IPS-15b (cell line): ENCODE measurements around the gene GPI.

Source experiments
- H3K27me3 ChIP-seq: one replicate; pipeline ENCODE4 v1.6.1; 2013; ENCODE audit warnings: low read length; ENCODE audit not compliant: control insufficient read depth, insufficient read depth
- H3K36me3 ChIP-seq: one replicate; pipeline ENCODE4 v1.6.1; 2013; ENCODE audit warnings: low read length; ENCODE audit not compliant: control insufficient read depth, insufficient read depth
- H3K4me1 ChIP-seq: one replicate; pipeline ENCODE4 v1.6.1; 2013; ENCODE audit warnings: mild to moderate bottlenecking, low read length; ENCODE audit not compliant: control insufficient read depth, insufficient read depth
- H3K4me3 ChIP-seq: one replicate; pipeline ENCODE4 v1.5.1; 2013; ENCODE audit warnings: low read depth, low read length
- H3K9ac ChIP-seq: one replicate; pipeline ENCODE4 v1.6.1; 2013; ENCODE audit warnings: low read depth, mild to moderate bottlenecking, low read length
- H3K9me3 ChIP-seq: one replicate; pipeline ENCODE4 v1.6.1; 2013; ENCODE audit warnings: mild to moderate bottlenecking, low read length; ENCODE audit not compliant: control insufficient read depth, insufficient read depth

The GPI gene

GRCh38 chr19:34364830-34365462 lies at the start of gene GPI:
Gene GPI (plus strand): TSS chr19:34365196. CDS start chr19:34365267, 71 bp downstream.
- H3K36me3 ChIP-seq: peaks cover 13% of the 10 kb centered on the region

GRCh38 chr19:34316247-34316646 lies 48.7 kb upstream of the GPI start:
- no peaks in the 10 kb centered on the region for H3K4me1 ChIP-seq
- H3K4me3 ChIP-seq: no peak overlapping the region
- peaks cover 3% of the 10 kb centered on the region for H3K36me3 ChIP-seq

More at GRCh38 chr19:34364830-34365462, at the start of gene GPI:
- Histone ChIP-seq H3K9me3 (no peaks in the 10 kb centered on the region), H3K4me3 (peak within 1 kb of the TSS; percentile 83), H3K27me3 (no peaks in the 10 kb centered on the region), H3K4me1 (peaks cover 5% of the 10 kb centered on the region), H3K9ac (peak within 1 kb of the TSS; percentile 92)

GRCh38 chr19:34316741-34317301 lies 48.2 kb upstream of the GPI start:
- Histone ChIP-seq H3K4me3 (no peak overlapping the region), H3K27me3 (no peaks in the 10 kb centered on the region), H3K36me3 (peaks cover 3% of the 10 kb centered on the region), H3K9me3 (no peaks in the 10 kb centered on the region), H3K9ac (no peak overlapping the region), H3K4me1 (no peaks in the 10 kb centered on the region)

More at GRCh38 chr19:34316247-34316646, 48.7 kb upstream of the GPI start:
- Histone ChIP-seq H3K9ac (no peak overlapping the region), H3K27me3 (no peaks in the 10 kb centered on the region), H3K9me3 (no peaks in the 10 kb centered on the region)

- Histone ChIP-seq H3K4me3 (no peak overlapping the region), H3K4me1 (no peaks in the 10 kb centered on the region), H3K9me3 (no peaks in the 10 kb centered on the region), H3K36me3 (peaks cover 3% of the 10 kb centered on the region), H3K27me3 (no peaks in the 10 kb centered on the region), H3K9ac (no peak overlapping the region)
These were observed 47.6 kb upstream of the GPI start for GRCh38 chr19:34317311-34317927.

- Histone ChIP-seq H3K9ac (no peak overlapping the region), H3K36me3 (peaks cover 7% of the 10 kb centered on the region), H3K4me1 (peaks cover 5% of the 10 kb centered on the region), H3K9me3 (no peaks in the 10 kb centered on the region), H3K27me3 (no peaks in the 10 kb centered on the region), H3K4me3 (no peak overlapping the region)
These were observed 45.8 kb upstream of the GPI start for GRCh38 chr19:34319230-34319585.

- Histone ChIP-seq H3K9ac (no peak overlapping the region), H3K4me3 (no peak overlapping the region), H3K4me1 (peaks cover 5% of the 10 kb centered on the region), H3K36me3 (peaks cover 7% of the 10 kb centered on the region), H3K9me3 (no peaks in the 10 kb centered on the region), H3K27me3 (no peaks in the 10 kb centered on the region)
These were observed 45.2 kb upstream of the GPI start for GRCh38 chr19:34319785-34320184.

- peaks cover 5% of the 10 kb centered on the region for H3K4me1 ChIP-seq
- H3K9me3 ChIP-seq: no peaks in the 10 kb centered on the region
- no peaks in the 10 kb centered on the region for H3K27me3 ChIP-seq
These were observed 44.7 kb upstream of the GPI start for GRCh38 chr19:34320277-34320676.

GRCh38 chr19:34321735-34322134 lies 43.3 kb upstream of the GPI start:
- Histone ChIP-seq H3K9ac (no peak overlapping the region), H3K36me3 (peaks cover 7% of the 10 kb centered on the region), H3K4me3 (no peak overlapping the region), H3K9me3 (no peaks in the 10 kb centered on the region), H3K27me3 (no peaks in the 10 kb centered on the region), H3K4me1 (peaks cover 5% of the 10 kb centered on the region)

More at GRCh38 chr19:34320277-34320676, 44.7 kb upstream of the GPI start:
- H3K9ac ChIP-seq: no peak overlapping the region
- peaks cover 7% of the 10 kb centered on the region for H3K36me3 ChIP-seq
- no peak overlapping the region for H3K4me3 ChIP-seq

GRCh38 chr19:34323433-34324204 lies 41.4 kb upstream of the GPI start:
- H3K4me3 ChIP-seq: no peak overlapping the region
- peaks cover 7% of the 10 kb centered on the region for H3K36me3 ChIP-seq
- H3K9me3 ChIP-seq: no peaks in the 10 kb centered on the region
- no peaks in the 10 kb centered on the region for H3K27me3 ChIP-seq
- H3K9ac ChIP-seq: no peak overlapping the region
- H3K4me1 ChIP-seq: peaks cover 5% of the 10 kb centered on the region

GRCh38 chr19:34324320-34324719 lies 40.7 kb upstream of the GPI start:
- Histone ChIP-seq H3K9ac (no peak overlapping the region), H3K27me3 (no peaks in the 10 kb centered on the region), H3K36me3 (peaks cover 10% of the 10 kb centered on the region), H3K4me3 (no peak overlapping the region), H3K4me1 (peaks cover 5% of the 10 kb centered on the region), H3K9me3 (no peaks in the 10 kb centered on the region)

- Histone ChIP-seq H3K4me3 (no peak overlapping the region), H3K9ac (peak overlapping the region; percentile 42), H3K9me3 (no peaks in the 10 kb centered on the region), H3K4me1 (peaks cover 5% of the 10 kb centered on the region), H3K36me3 (peaks cover 13% of the 10 kb centered on the region), H3K27me3 (no peaks in the 10 kb centered on the region)
These were observed 39.8 kb upstream of the GPI start for GRCh38 chr19:34325181-34325580.
